ENCODE data around the gene CRX. TPM values are rescaled to one million over a fixed set of nuclear protein-coding genes. Genes with fewer than 3 reads are reported as not detected.

CRX gene
- total and polyA plus RNA-seq, 2 donors (not counting 3 experiments of a cell fraction or from before 2014, with no cell fraction given): not detected

DNA sequence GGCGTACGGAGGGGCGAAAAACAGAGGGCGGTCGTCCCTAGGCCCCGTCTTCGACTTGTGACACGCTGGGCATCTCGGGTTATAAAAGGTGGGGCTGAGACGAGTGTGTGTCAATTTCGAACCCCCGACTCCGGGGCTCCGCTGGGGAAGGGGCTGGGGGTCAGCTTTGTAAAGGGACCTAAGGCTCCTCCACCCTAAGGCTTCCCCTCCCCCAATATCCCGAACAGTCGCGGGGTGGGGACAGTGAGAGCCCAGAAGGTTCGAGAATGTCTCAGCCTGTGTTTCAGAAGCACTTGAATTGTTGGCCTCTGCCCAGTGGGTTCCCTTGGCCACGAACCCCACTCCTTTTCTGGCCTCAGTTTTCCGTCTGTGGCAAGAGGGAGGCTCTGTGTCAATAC lies 42.8 kb upstream of the CRX start:
- H3K9me3 ChIP-seq (replicated peaks; ENCODE audit: control insufficient read depth, insufficient read depth, low read length): no peaks in the 10 kb centered on the region
- FAIRE-seq (no peak), DNase-seq (ENCODE audit: low read depth, low spot score) (peak; percentile 34)
- H3K79me2 ChIP-seq (ENCODE audit: control insufficient read depth, insufficient read depth, low read length): peaks cover 30% of the 10 kb centered on the region
- POLR2A ChIA-PET: no interaction called here
- H3K9ac ChIP-seq (replicated peaks; ENCODE audit: extremely low read depth, insufficient read depth, low read length): peak overlapping the region; percentile 93
- H2AFZ ChIP-seq (ENCODE audit: low read depth, low read length): peak overlapping the region; percentile 96
- no peaks in the 10 kb centered on the region for H3K9me1 ChIP-seq (replicated peaks; ENCODE audit: control insufficient read depth, extremely low read depth, insufficient read depth, low read length)
- H3K27ac ChIP-seq (ENCODE audit: insufficient read depth, low read depth, low read length): peak overlapping the region; percentile 95
- H3K36me3 ChIP-seq (ENCODE audit: control insufficient read depth in 2 of 2, extremely low read depth in 1 of 2, insufficient read depth in 2 of 2, low read length in 2 of 2): peaks cover 0 to 18% of the 10 kb centered on the region in 2 experiments
- H3K4me1 ChIP-seq (ENCODE audit: control insufficient read depth, extremely low read depth, insufficient read depth, low read length): peaks cover 14% of the 10 kb centered on the region
- no peaks in the 10 kb centered on the region for H3K27me3 ChIP-seq (ENCODE audit: control insufficient read depth in 2 of 2, insufficient read depth in 2 of 2, low read length in 2 of 2)
- peak overlapping the region; percentile 85 to 93 (median 89) for H3K4me3 ChIP-seq (replicated peaks in 1 of 3; ENCODE audit: insufficient read depth in 1 of 3, low read depth in 1 of 3, low read length in 3 of 3)
- peak overlapping the region; percentile 96 for H3K4me2 ChIP-seq (ENCODE audit: insufficient read depth, low read length)
- CTCF ChIA-PET: interaction anchor here (1.4 kb wide), 2 partner anchors 13 to 66 kb away, joined by 5 to 7 read pairs; partner anchors contain the start of gene EHD2
- dilution Hi-C loops (cut with MboI; ENCODE audit: extremely low pct_ligation_motif_present, low sequenced_read_pairs): no loop called here
- no peak for TF ChIP-seq CTCF (IDR thresholded peaks at IDR 0.05; ENCODE audit: extremely low read depth in 1 of 2, insufficient read depth in 1 of 2, low read depth in 1 of 2, low read length in 2 of 2)
- no peak for TF ChIP-seq POLR2AphosphoS5 (IDR thresholded peaks at IDR 0.05; ENCODE audit: insufficient read depth, low read depth, low read length)
- TF ChIP-seq FOS (IDR thresholded peaks at IDR 0.05; ENCODE audit: borderline replicate concordance, insufficient read depth, low read length): no peak
- no peak for TF ChIP-seq POLR2A (IDR thresholded peaks at IDR 0.05; ENCODE audit: low read depth, low read length)
- no peak for TF ChIP-seq GATA2 (IDR thresholded peaks at IDR 0.05; ENCODE audit: insufficient read depth, insufficient read length, low read depth, low read length)
- TF ChIP-seq EZH2 (IDR thresholded peaks at IDR 0.05; ENCODE audit: borderline replicate concordance, low read depth, low read length, severe bottlenecking): no peak
- TF ChIP-seq, protein P1, sequence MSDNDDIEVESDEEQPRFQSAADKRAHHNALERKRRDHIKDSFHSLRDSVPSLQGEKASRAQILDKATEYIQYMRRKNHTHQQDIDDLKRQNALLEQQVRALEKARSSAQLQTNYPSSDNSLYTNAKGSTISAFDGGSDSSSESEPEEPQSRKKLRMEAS (IDR thresholded peaks at IDR 0.05; ENCODE audit: insufficient read depth, insufficient read length): no peak
- TF ChIP-seq MYC (IDR thresholded peaks at IDR 0.05; ENCODE audit: low read depth, low read length): no peak
- no peak for TF ChIP-seq JUN (IDR thresholded peaks at IDR 0.05; ENCODE audit: borderline replicate concordance, insufficient read depth, insufficient read length, low read depth)
- intact Hi-C loops (cut with micrococcal nuclease): loop anchor here (1.0 kb wide), 1 partner anchor 13 kb away; no protein-coding TSS in a partner anchor
- H4K20me1 ChIP-seq (replicated peaks; ENCODE audit: control insufficient read depth, extremely low read depth, insufficient read depth, low read length): no peaks in the 10 kb centered on the region
- TSS peak; percentile 67 for BruUV-seq (replicated peaks)
